K562 (cell line): ENCODE data around the gene SLC16A6. TPM values are rescaled to one million over a fixed set of nuclear protein-coding genes. Genes with fewer than 3 reads are reported as not detected.
A peak's percentile ranks its signal among the peaks of the same experiment; 100 is the strongest.

ENCODE experiments used
- EZH2 ChIP-seq: IDR thresholded peaks from 2 replicates; pipeline ENCODE4 v1.6.1; 2012; ENCODE audit warnings: low read depth, mild to moderate bottlenecking, inconsistent platforms, low read length, borderline replicate concordance
- FOSL1 ChIP-seq: fragments of 200-800 bp; sonication (Bioruptor generic); conservative IDR thresholded peaks from 2 replicates; pipeline ENCODE4 v1.6.1; 2016; ENCODE audit warnings: missing genetic modification characterization, missing compliant biosample characterization
- GATAD2B ChIP-seq: fragments of 450-650 bp; IDR thresholded peaks from 2 replicates; pipeline ENCODE4 v1.6.1; 2017; ENCODE audit warnings: mild to moderate bottlenecking, borderline replicate concordance
- GTF2B ChIP-seq: IDR thresholded peaks from 2 replicates; pipeline ENCODE4 v1.6.1; 2011; ENCODE audit not compliant: insufficient read length; ENCODE audit errors: extremely low read depth
- HDAC2 ChIP-seq: fragments of 450-650 bp; IDR thresholded peaks from 2 replicates; pipeline ENCODE4 v1.6.1; 2016; ENCODE audit warnings: mild to moderate bottlenecking
- NONO ChIP-seq, 2 experiments: fragments of 200-400 bp in 1 of 2; fragments of 450-650 bp in 1 of 2; formaldehyde crosslinking in 1 of 2; IDR thresholded peaks; 2 replicates each; pipeline ENCODE4 v1.6.1; 2017; ENCODE audit warnings: low read depth in 2 of 2, mild to moderate bottlenecking in 2 of 2, moderate library complexity in 2 of 2, low read length in 1 of 2
- PRDM10 ChIP-seq: fragments of 450-650 bp; IDR thresholded peaks from 2 replicates; pipeline ENCODE4 v1.6.1; 2018; ENCODE audit not compliant: partially characterized antibody
- PTRF ChIP-seq: fragments of 450-650 bp; IDR thresholded peaks from 2 replicates; pipeline ENCODE4 v1.6.1; 2016; ENCODE audit warnings: mild to moderate bottlenecking, missing genetic modification characterization, missing compliant biosample characterization
- TAF9B ChIP-seq: fragments of 450-650 bp; IDR thresholded peaks from 2 replicates; pipeline ENCODE4 v1.6.1; 2018; ENCODE audit warnings: mild to moderate bottlenecking; ENCODE audit not compliant: partially characterized antibody
- XRCC5 ChIP-seq: fragments of 200-400 bp; formaldehyde crosslinking; IDR thresholded peaks from 2 replicates; pipeline ENCODE4 v1.6.1; 2017; ENCODE audit warnings: low read depth, mild to moderate bottlenecking, low read length
- ZBED1 ChIP-seq: IDR thresholded peaks from 2 replicates; pipeline ENCODE4 v1.6.1; 2014
- ZBTB11 ChIP-seq, 3 experiments: fragments of 200-800 bp in 1 of 3; fragments of 250-450 bp in 1 of 3; fragments of 450-650 bp in 1 of 3; sonication (Bioruptor Pico) in 1 of 3; sonication (Bioruptor generic) in 1 of 3; formaldehyde crosslinking in 1 of 3; IDR thresholded peaks; 2 replicates each; pipeline versions ENCODE4 v1.6.1 to v1.8.0; 2016 to 2022; ENCODE audit warnings: mild to moderate bottlenecking in 2 of 3, missing genetic modification characterization in 2 of 3, missing compliant biosample characterization in 1 of 3, moderate library complexity in 1 of 3
- ZNF175 ChIP-seq: fragments of 200-800 bp; sonication (Bioruptor generic); IDR thresholded peaks from 2 replicates; pipeline ENCODE4 v1.6.1; 2016; ENCODE audit warnings: low read depth, mild to moderate bottlenecking, missing genetic modification characterization, missing compliant biosample characterization
- ZNF699 ChIP-seq: fragments of 250-450 bp; sonication (Bioruptor Pico); IDR thresholded peaks from 2 replicates; pipeline ENCODE4 v1.8.0; 2021; ENCODE audit warnings: mild to moderate bottlenecking, moderate library complexity; ENCODE audit not compliant: insufficient replicate concordance
- polyA plus RNA-seq, 8 experiments: library from polyadenylated mRNA; depleted of rRNA in 4 of 8; stranded (reverse) in 5 of 8; unstranded in 3 of 8; fragments of >200 nt; fragmentation: Nextera tagmentation in 2 of 8; fragmentation: Illumina TruSeq in 1 of 8; extraction: Ambion mirVana in 2 of 8; extraction: Trizol in 1 of 8; gene quantifications; 2 replicates each; pipeline versions ENCODE4 v1.2.1 to v1.2.3, GENCODE V29; 2011 to 2014; ENCODE audit warnings: inconsistent platforms in 1 of 8, missing spikeins in 1 of 8
- total RNA-seq, 7 experiments: library from RNA; depleted of rRNA in 6 of 7; stranded (reverse); fragments of >200 nt in 6 of 7; fragmentation: Illumina TruSeq in 2 of 7; extraction: Trizol in 2 of 7; gene quantifications; 2 replicates each; pipeline versions ENCODE4 v1.2.1 to v1.2.3, GENCODE V29; 2011 to 2021; ENCODE audit warnings: low replicate concordance in 1 of 7
- TF ChIP-seq, protein P1 (sequence below): sonication (generic); formaldehyde crosslinking; IDR thresholded peaks from 2 replicates; pipeline ENCODE4 v1.8.0; 2022; ENCODE audit warnings: mild to moderate bottlenecking, missing genetic modification reagents
- TF ChIP-seq, protein P2 (sequence below): fragments of 250-450 bp; sonication (Bioruptor Pico); IDR thresholded peaks from 2 replicates; pipeline ENCODE4 v1.8.0; 2022; ENCODE audit warnings: moderate library complexity, mild to moderate bottlenecking, inconsistent platforms
- TF ChIP-seq, protein P3 (sequence below): sonication (generic); formaldehyde crosslinking; IDR thresholded peaks from 2 replicates; pipeline ENCODE4 v1.8.0; 2022; ENCODE audit warnings: mild to moderate bottlenecking, missing genetic modification reagents

The SLC16A6 gene
- total and polyA plus RNA-seq, 9 of the 15 experiments (the other 6 are each of a cell fraction or from before 2014, with no cell fraction given) = 0.05 to 0.31 (median 0.15) TPM

GRCh38 chr17:68247445-68248198, 43.3 kb downstream of the SLC16A6 start, which contains the start of gene AMZ2 (continued):
- TF ChIP-seq ZBED1 (no peak), EZH2 (no peak), FOSL1 (tag) (no peak), ZNF699 (CRISPR knock-in tag) (no peak), TAF9B (peak; percentile 68), ZNF175 (CRISPR knock-in tag) (no peak), NONO (IDR thresholded peaks at IDR 0.05; ENCODE audit: low read depth in 2 of 2, low read length in 1 of 2) (peak; percentile 42 to 73; a peak in 1 of 4 replicates), PTRF (tag) (no peak), HDAC2 (no peak), GATAD2B (peak; percentile 48; the same call in 1 of the 2 replicates), ZBTB11 (CRISPR knock-in tag; IDR thresholded peaks at IDR 0.05) (no peak; a peak in 1 of 6 replicates), XRCC5 (no peak), PRDM10 (no peak), GTF2B (no peak)
- TF ChIP-seq, protein P1, sequence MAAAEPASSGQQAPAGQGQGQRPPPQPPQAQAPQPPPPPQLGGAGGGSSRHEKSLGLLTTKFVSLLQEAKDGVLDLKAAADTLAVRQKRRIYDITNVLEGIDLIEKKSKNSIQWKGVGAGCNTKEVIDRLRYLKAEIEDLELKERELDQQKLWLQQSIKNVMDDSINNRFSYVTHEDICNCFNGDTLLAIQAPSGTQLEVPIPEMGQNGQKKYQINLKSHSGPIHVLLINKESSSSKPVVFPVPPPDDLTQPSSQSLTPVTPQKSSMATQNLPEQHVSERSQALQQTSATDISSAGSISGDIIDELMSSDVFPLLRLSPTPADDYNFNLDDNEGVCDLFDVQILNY (CRISPR knock-in tag) = no peak
- TF ChIP-seq, protein P2, sequence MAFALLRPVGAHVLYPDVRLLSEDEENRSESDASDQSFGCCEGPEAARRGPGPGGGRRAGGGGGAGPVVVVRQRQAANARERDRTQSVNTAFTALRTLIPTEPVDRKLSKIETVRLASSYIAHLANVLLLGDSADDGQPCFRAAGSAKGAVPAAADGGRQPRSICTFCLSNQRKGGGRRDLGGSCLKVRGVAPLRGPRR (CRISPR knock-in tag) = no peak
- TF ChIP-seq, protein P3, sequence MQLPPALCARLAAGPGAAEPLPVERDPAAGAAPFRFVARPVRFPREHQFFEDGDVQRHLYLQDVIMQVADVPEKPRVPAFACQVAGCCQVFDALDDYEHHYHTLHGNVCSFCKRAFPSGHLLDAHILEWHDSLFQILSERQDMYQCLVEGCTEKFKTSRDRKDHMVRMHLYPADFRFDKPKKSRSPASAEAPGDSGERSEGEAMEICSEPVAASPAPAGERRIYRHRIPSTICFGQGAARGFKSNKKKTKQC = peak; percentile 94
